HL-60 (cell line): ENCODE data around the gene SOCS3.
A peak's percentile ranks its signal among the peaks of the same experiment; 100 is the strongest.

ENCODE experiments used
- DNase-seq, 2 experiments: peaks; one replicate each; pipeline ENCODE4 v3.0.0-alpha.2; 2010 to 2020; ENCODE audit warnings: low read depth in 1 of 2, low spot score in 1 of 2
- H3K27ac ChIP-seq: fragments of 250-450 bp; sonication (Bioruptor Pico); replicated peaks from 2 replicates; pipeline ENCODE4 v1.5.1; 2020; ENCODE audit warnings: mild to moderate bottlenecking, moderate library complexity
- H3K27me3 ChIP-seq: fragments of 250-450 bp; sonication (Bioruptor Pico); 2 replicates; pipeline ENCODE4 v1.5.1; 2021; ENCODE audit warnings: mild to moderate bottlenecking, moderate library complexity; ENCODE audit not compliant: insufficient read depth, poor library complexity, severe bottlenecking
- H3K4me3 ChIP-seq: replicated peaks from 2 replicates; pipeline ENCODE4 v1.5.1; 2011; ENCODE audit warnings: mild to moderate bottlenecking, control low read depth, low read length; ENCODE audit not compliant: insufficient read depth
- GABPA ChIP-seq: IDR thresholded peaks from 2 replicates; pipeline ENCODE4 v1.6.1; 2012; ENCODE audit warnings: low read depth
- POLR2AphosphoS5 ChIP-seq: IDR thresholded peaks from 2 replicates; pipeline ENCODE4 v1.6.1; 2012; ENCODE audit warnings: low read depth
- REST ChIP-seq: IDR thresholded peaks from 2 replicates; pipeline ENCODE4 v1.6.1; 2012; ENCODE audit warnings: low read depth; ENCODE audit not compliant: insufficient replicate concordance
- SPI1 ChIP-seq: IDR thresholded peaks from 2 replicates; pipeline ENCODE4 v1.6.1; 2012; ENCODE audit warnings: low read depth, mild to moderate bottlenecking, borderline replicate concordance
- TF ChIP-seq, protein P1 (sequence below): IDR thresholded peaks from one replicate; pipeline ENCODE4 v1.5.1; 2011; ENCODE audit warnings: low read length, control low read depth, inconsistent platforms; ENCODE audit not compliant: insufficient read depth

Gene SOCS3

GRCh38 chr17:78338486-78339259 is 21.2 kb downstream of the SOCS3 start:
- TF ChIP-seq POLR2AphosphoS5, result no peak
- no peak for TF ChIP-seq REST
- TF ChIP-seq, protein P1, sequence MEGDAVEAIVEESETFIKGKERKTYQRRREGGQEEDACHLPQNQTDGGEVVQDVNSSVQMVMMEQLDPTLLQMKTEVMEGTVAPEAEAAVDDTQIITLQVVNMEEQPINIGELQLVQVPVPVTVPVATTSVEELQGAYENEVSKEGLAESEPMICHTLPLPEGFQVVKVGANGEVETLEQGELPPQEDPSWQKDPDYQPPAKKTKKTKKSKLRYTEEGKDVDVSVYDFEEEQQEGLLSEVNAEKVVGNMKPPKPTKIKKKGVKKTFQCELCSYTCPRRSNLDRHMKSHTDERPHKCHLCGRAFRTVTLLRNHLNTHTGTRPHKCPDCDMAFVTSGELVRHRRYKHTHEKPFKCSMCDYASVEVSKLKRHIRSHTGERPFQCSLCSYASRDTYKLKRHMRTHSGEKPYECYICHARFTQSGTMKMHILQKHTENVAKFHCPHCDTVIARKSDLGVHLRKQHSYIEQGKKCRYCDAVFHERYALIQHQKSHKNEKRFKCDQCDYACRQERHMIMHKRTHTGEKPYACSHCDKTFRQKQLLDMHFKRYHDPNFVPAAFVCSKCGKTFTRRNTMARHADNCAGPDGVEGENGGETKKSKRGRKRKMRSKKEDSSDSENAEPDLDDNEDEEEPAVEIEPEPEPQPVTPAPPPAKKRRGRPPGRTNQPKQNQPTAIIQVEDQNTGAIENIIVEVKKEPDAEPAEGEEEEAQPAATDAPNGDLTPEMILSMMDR, result no peak
- no peak for TF ChIP-seq SPI1
- no peak for TF ChIP-seq GABPA
- peaks cover 10% of the 10 kb centered on the region for H3K27me3 ChIP-seq
- no peak for DNase-seq
- no peak overlapping the region for H3K27ac ChIP-seq
- H3K4me3 ChIP-seq, result no peak overlapping the region

DNA sequence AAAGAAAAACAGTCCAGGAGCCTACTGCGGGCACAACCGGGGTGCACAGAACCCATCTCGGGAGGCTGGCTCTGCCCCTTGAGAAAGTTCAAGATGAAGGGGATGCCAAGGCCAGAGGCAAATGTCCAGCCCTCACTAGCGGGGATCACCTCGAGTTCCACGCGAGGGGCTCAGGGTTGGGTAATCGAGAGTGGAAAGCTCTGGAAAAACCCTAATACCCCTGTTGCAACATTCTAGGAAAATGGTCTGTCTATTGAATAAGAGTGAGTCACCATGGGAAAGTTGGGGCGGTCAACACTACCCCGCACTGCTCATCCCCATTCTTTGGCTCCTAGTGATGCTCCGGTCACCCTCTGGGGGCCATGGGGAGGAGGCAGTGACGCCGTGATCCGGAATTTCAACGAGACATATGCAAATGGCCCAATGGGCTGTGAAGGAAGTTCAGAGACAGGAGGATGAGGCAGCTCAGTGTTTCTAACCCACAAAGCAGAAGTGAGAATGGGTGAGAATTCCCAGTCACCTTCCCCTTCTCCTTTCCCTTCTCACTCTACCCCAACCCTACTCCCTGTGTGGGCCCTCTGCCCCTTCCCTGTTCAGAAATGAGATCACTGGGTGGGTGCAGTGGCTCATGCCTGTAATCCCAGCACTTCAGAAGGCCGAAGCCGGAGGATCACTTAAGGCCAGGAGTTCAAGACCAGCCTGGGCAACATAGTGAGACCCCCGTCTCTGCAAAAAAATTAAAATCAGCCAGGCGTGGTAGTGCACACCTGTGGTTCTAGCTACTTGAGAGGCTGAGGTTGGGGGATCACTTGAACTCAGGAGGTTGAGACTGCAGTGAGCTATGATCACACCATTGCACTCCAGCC is 22.4 kb downstream of the SOCS3 start:
- peak; percentile 23 to 71 for DNase-seq
- H3K27me3 ChIP-seq, result peaks cover 10% of the 10 kb centered on the region
- no peak overlapping the region for H3K4me3 ChIP-seq
- H3K27ac ChIP-seq, result no peak overlapping the region
- TF ChIP-seq GABPA (no peak), POLR2AphosphoS5 (no peak), SPI1 (peak; percentile 67), REST (no peak)

GRCh38 chr17:78335209-78335608 is 24.7 kb downstream of the SOCS3 start:
- TF ChIP-seq SPI1, result no peak
- TF ChIP-seq GABPA, result no peak
- TF ChIP-seq POLR2AphosphoS5, result no peak
- TF ChIP-seq, protein P1, result no peak
- no peak for TF ChIP-seq REST
- no peak overlapping the region for H3K4me3 ChIP-seq
- H3K27ac ChIP-seq, result no peak overlapping the region
- no peaks in the 10 kb centered on the region for H3K27me3 ChIP-seq
- DNase-seq, result no peak
